ELR (cell line): ENCODE results near the gene FRMD1.

Experiments used
- DNase-seq: peaks from one replicate; pipeline ENCODE4 v3.0.0-alpha.2; 2015; ENCODE audit warnings: low read depth

FRMD1 gene

GRCh38 chr6:168078943-168079405 lies at the start of gene FRMD1:
FRMD1 (minus strand) TSS chr6:168079212; CDS start chr6:168079094, 118 bp downstream.
- DNase-seq: no peak

DNA sequence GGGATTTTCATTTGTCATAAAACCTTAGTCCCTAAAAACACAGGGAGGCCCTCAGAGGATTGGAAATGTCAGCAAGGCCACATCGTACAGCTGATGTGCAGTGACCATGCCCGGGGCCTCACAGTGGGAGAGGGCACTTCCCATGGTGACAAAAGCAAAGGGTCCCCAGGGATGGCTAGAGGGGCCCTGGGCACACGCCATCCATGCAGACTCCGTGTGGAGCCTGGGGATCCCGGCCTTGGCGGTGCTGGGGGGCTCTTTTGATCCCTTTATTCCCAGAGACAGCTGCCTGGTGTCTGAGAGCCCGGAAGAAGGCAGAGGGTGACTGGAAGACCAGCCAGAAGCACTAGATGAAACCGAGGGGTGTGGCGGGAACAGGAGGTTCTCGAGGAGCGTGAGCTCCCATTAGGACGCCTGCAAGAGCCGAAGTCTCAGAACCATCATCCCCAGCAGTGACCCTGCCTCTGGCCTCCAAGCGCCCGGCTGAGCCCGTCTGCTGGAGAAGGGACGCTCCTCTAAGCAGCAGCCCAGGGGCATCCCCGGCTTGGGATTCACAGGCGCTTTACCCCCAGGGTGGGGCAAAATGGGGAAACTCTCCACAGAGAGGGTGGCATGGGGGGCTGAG lies 49.1 kb upstream of the FRMD1 start:
- DNase-seq: no peak

DNA sequence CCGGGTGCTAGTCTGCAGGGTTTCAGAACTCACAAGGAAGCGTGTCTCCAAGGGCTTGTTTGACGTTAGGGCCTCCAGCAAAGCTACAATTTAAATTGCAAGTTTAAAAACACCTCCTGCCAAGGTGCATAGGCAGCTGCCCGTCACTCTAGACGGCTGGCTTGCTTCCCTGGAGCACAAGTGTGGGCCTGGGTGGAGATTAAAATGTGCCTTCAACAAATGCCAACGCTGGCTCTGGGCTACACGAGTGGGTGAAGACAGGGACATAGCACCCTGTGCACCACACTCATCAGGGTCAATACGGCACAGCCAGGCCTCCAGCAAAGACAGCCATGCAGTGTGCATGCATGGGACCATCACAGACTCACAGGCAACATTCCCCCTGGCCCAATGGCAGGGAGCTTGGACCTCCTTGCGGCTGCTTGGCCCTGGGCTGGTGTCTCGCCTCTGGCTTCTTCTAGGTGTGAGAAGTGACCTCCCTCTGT lies 48.4 kb upstream of the FRMD1 start:
- DNase-seq: no peak

- no peak for DNase-seq
These were observed 47.8 kb upstream of the FRMD1 start for GRCh38 chr6:168126566-168127383.

DNA sequence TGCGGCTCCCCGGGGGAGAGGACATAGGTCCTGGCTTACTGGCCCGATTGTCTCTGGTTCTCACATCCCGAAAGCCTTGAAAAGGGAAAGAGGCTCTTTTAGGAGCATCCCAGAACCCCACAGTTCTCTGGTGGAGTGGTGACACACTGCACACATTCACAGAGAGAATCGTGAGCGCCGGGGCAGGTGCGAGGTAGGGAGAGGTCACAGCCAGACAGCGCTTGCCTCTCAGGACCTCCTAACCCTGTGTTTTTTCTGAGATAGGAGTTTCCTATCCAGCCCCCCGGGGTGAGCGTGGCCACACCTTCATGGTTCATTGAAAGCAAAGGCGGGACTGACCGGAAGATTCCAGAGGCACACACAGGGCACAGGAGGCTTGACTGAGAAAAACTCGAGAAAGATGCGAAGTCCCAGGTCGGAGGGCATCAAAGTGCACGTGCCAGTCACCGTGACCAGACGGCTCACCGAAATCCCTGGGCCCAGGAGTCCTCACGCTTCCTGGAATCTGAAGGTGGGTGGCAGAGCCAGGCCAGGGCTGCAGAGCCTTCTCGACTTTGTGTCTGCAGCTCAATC lies 46.5 kb upstream of the FRMD1 start:
- no peak for DNase-seq

DNA sequence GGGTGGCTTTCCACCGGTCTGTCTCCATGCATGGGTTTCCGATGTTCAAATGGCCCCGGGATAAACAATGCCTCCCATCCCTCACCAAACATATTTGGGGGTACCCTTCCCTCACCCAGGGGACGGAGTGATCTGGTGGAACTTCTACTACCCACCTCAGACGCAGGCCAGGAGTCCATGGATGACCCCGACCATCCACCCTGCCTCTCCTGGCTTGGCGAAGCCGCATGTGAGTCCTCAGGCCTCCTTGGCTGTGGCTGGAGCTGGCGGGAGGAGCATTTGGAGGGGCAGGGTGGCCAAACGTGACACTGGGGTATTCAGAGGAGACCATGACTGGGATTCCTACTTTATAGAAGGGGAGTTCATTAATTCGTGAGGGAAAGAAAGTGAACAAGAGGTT lies 45.9 kb upstream of the FRMD1 start:
- no peak for DNase-seq

- no peak for DNase-seq
These were observed 45.1 kb upstream of the FRMD1 start for GRCh38 chr6:168124158-168124557.

DNA sequence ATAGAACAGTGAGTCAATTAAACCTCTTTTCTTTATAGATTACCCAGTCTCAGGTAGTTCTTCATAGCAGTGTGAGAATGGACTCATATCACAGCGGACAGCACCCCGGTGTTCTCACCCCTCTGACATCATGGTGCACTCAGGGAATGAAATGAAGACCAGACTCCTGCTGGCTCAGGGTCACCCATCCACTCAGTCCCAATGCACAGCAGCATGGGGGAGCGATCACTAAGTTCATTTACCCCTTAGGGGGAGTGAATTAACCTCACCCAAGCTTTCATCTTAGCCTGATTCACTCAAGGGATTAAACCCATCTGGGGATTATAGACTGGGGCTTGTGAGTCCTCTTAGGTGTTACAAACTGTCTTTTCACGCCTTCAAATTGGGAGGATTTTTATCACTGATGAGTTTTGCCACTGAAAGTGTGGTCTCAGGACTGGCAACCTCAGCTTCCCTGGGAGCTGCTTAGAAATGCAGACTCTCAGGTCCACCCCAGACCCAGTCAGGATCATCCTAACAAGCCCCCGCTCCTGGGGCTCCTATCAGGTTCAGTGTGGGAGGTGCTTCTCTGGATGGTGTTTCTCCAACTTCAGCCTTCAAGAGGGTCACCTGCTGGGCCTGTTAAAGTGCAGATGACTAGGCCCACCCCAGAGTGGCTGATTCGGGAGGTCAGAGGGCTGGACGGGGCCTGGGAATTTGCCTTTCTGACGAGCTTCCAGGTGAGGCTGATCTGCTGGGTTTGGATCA lies 44.3 kb upstream of the FRMD1 start:
- DNase-seq: no peak

DNA sequence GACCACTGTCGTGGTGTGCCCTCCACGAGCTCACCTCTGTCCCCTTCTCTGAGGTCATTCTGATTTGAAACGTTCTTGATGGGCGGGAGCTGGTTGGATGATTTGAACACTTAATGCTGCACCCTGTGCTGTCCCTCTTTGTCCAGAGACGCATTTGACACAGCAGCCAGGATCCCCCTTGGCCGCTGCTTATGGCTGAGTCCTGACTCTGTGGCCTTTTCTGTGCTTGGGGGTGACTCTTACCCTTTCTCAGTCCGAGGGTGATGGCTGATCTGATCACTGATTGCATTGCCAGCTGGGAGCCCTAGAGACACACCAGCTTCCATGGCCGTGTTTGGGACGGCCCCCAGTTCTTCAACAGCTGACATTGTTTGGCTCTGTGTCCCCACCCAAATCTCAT lies 43.5 kb upstream of the FRMD1 start:
- no peak for DNase-seq

- no peak for DNase-seq
These were observed 43.0 kb upstream of the FRMD1 start for GRCh38 chr6:168122011-168122410.

DNA sequence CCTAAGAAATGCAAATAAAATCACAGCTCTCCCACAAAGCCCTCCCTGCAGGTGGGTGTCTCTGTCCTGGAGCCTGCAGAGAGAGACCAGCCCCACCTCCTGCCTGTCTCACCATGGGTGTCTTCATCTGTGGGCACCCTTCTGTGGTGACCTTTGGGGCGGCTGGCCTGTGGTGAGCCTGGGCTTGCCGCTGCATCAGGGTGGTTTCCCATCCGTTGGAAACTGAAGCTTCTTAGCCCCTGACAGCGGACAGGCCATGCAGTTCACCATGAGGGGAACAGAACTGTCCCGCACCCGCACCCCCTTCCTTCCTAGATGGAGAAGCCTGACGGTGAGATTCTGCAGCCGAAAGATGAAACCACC lies 42.3 kb upstream of the FRMD1 start:
- no peak for DNase-seq

DNA sequence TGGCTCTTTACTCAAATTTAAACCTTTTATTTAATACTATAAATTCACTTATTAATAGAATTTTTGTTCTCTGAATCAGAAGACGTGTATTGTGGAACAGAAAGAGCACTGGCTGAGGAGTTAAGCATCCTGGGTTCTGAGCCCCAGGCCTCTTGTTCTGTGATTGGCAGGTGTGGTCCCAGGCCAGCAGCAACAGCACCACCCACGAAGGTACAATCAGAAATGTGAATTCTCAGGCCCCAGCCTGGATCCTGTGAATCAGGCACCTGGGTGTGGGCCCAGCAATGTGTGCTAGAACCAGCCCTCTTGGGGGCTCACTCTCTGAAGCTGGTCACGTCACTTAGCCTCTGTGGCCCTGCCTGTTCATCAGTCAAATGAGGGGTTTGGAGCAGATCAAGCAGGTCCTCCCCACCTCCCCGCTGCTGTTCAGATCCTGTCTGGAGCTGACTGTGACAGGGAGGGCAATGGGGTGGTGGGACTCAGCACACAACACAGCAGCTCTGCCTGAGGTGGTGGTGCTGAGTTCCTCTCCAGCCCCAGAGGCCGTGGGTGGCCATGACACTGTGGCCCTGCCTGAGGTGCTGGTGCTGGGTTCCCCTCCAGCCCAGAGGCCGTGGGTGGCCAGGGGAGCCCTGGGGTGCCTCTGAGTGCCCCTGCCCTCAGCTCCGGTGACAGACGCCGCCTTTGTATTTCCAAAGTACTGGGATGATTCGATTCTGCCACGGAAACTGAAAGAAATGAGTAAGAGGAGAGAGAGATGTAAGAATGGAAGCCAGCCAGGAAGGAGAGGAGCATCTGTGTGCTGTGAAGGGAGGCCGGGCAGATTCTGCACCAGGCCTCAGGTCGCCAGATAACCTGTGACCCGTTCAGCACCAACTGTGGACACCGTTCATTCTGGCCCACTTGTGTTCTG lies 41.6 kb upstream of the FRMD1 start:
- DNase-seq: no peak

GRCh38 chr6:168119539-168119938 lies 40.5 kb upstream of the FRMD1 start:
- no peak for DNase-seq

GRCh38 chr6:168118935-168119334 lies 39.9 kb upstream of the FRMD1 start:
- DNase-seq: no peak

GRCh38 chr6:168117942-168118341 lies 38.9 kb upstream of the FRMD1 start:
- DNase-seq: no peak

GRCh38 chr6:168116975-168117899 lies 38.2 kb upstream of the FRMD1 start:
- DNase-seq: no peak

DNA sequence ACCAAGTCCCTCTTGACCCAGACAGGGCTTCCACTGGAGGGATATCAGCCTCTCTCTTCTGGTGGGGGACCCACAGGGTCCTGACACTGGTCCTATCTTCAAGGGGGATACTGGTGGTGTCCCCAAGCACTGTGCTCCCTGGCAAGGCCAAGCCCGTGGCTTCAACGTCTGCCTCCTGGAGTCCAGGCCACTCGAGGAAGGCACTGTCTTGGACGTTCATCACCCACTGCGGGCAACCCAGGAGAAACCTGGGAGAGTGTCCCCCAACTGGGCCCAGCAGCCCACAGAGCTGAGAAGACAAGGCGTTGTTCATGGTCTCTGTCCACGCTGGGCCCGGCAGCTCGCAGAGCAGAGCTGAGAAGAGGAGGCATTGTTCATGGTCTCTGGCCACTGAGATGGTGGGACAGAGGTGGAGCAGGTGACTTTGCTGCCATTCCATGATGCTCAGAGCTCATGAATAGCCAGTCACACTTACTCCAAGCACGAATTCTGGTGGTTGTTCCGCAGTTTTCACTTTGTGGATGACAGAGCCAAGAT lies 37.5 kb upstream of the FRMD1 start:
- DNase-seq: no peak

DNA sequence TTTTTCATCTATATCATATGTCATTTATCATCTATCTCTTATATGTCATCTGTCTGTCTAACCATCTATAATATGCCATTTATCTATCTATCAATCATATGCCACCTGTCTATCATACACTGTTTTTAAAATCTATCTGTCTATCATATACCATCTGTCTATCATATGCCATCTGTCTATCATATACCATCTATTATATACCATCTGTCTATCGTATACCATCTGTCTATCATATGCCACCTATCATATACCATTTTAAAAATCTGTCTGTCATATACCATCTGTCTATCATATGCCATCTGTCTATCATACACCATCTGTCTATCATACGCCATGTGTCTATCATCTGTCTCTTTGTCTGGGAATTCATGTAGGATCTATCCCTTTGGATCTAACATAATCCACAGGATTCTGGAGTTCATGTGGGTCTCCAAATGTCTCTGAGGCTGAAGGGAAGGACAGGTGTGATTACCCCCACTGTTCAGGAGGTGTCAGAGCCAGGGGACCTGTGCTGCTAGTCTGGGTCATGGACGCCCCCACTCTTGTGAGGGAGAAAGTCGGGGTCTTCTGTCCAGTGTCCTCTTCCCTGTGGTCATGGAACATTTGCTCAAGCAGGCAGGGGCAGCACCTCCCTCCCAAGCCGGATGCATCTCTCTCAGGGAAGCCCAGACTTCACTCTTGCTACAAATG lies 36.9 kb upstream of the FRMD1 start:
- no peak for DNase-seq

DNA sequence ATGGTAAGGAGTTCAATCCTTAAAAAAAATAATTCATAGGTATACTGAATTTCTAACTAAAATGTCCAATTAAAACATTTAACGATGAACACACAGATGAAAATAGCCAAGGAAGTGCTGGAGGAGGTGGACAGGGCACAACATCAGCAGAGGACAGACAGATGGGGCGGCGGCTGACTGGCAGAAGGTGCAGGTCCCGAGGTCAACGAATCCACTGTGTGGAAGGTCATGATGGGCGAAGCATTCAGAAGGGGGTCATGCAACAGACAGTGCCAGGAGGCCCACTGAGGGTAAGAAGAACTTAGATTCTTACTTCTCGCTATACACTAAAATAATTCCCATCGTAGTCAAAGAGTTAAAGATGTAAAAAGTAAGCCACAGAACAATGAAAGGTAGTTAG lies 34.2 kb upstream of the FRMD1 start:
- no peak for DNase-seq
